SW480 (cell line): ENCODE results near the gene NEDD1.
A peak's percentile ranks its signal among the peaks of the same experiment; 100 is the strongest.

Experiments used
- DNase-seq: peaks from one replicate; pipeline ENCODE4 v3.0.0-alpha.2; 2016; ENCODE audit warnings: low spot score

NEDD1 gene

GRCh38 chr12:96901175-96901574, 5.9 kb upstream of the NEDD1 start:
- DNase-seq, result no peak

DNA sequence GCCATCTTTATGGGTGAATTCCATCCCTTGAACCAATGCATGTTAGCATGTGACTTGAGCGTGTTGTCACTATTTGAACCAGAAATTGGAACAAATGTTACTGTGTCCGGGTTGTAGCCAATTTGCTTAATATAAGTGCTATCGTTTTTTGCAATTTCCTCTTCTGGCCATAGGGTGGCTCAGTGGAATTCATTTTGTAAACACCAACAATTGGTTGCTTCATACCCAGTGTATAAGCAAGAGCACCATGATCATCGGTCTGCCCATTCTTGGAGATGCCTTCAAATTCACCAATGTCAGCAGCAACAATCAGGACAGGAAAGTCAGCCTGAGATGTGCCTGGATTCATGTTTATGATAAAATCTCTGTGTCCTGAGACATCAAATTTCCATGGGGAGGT, 5.0 kb upstream of the NEDD1 start:
- peak; percentile 7 for DNase-seq

GRCh38 chr12:96906498-96906848, 584 bp upstream of the NEDD1 start:
- no peak for DNase-seq

GRCh38 chr12:96907671-96908422, 790 bp downstream of the NEDD1 start:
- peak; percentile 18 for DNase-seq

DNA sequence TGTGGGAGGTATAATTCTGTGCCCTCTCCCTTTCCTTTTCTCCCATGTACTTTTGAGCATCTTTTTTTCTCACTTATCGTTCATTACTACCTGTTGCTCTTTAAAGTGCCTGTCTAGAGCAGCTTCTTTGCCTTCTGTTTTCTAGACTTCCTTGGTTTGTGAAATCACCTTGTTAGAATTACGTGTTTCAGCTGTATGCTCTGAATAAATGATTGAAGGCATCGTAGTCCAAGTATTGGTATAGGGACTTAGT, 1.3 kb downstream of the NEDD1 start:
- DNase-seq, result no peak

- DNase-seq, result no peak
Measured at GRCh38 chr12:96912261-96912660, 5.2 kb downstream of the NEDD1 start.

GRCh38 chr12:96912943-96913342, 5.9 kb downstream of the NEDD1 start:
- no peak for DNase-seq

- no peak for DNase-seq
Measured at GRCh38 chr12:96919510-96920210, 12.6 kb downstream of the NEDD1 start.

GRCh38 chr12:96948782-96949181, 41.7 kb downstream of the NEDD1 start:
- no peak for DNase-seq

GRCh38 chr12:96979532-96979931, 72.5 kb downstream of the NEDD1 start:
- DNase-seq, result no peak

DNA sequence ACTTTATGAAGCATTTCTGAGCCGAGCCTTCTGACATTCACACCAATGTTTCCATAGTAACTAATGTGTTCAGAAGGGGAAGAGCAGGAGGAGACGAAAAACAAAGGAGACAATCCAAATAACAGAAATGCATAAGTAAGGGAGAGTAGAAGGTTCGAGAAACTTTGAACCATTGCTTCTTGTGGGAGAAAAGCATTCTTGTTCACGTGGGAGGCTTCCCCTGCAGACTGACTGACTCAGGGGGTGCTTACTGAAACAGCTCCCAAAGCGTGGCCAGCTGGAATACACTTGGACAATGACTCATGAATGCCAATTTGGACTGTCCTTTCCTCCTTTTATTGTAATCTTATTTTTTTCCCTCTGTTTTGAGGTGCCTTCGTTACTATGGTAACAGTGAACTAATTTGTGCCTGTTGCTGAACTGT, 73.9 kb downstream of the NEDD1 start:
- DNase-seq, result no peak

DNA sequence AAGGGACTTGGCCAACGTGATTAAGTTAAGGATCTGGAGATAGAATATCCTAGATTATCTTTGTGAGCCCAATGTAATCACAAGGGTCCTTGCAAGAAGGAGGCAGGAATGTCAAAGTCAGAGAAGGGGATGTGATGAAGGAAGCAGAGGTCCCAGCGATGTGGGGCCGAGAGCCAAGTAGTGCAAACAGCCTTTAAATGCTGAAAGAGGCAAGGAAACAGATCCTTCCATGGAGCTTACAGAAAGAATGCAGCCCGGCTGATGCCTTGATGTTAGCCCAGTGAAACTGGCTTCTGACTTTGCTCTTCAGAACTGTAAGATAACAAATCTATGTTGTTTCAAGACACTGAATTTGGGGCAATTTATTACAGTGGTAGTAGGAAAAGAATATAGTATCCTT, 74.9 kb downstream of the NEDD1 start:
- no peak for DNase-seq

- no peak for DNase-seq
Measured at GRCh38 chr12:96982671-96983070, 75.6 kb downstream of the NEDD1 start.

DNA sequence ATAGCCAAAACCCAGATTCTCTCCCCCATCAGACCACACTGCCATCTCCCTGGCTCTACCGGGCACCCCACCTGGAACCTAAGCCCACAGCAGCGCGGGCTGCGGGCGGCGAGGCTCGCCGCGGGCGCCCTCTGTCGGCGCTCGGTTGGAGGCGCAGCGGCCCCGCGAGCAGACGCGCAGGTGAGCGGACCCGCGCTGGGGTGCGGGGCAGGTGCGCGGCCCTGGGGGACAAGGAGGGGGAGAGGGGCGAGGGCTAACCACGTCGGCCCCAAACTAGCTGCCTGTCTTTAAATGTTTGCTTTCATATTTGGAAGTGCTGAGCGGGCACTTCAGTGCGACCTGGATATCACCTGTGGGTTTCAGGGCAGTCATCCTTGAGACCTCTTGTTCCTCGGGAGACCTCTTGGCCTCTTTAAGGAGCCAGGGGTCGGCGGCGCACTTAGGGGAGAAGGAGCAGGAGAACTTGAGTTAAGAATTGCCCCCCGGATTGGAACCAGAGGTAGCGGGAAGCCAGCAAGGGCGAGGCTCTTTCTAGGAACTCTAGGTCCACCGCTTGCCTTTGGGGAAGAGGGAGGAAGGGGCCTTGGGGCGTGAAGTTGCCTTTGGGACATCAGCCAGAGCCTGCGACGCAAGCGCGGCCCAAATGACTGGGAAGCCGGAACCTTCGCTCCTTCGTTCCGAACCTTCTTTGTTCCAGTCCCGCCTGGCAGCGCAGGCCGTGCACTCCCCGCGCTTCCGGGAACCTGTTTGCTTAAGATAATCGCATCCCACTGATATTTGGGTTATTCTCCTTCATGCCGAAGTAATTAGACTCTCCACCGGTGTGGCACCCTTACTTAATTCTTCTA, 78.7 kb downstream of the NEDD1 start:
- no peak for DNase-seq

DNA sequence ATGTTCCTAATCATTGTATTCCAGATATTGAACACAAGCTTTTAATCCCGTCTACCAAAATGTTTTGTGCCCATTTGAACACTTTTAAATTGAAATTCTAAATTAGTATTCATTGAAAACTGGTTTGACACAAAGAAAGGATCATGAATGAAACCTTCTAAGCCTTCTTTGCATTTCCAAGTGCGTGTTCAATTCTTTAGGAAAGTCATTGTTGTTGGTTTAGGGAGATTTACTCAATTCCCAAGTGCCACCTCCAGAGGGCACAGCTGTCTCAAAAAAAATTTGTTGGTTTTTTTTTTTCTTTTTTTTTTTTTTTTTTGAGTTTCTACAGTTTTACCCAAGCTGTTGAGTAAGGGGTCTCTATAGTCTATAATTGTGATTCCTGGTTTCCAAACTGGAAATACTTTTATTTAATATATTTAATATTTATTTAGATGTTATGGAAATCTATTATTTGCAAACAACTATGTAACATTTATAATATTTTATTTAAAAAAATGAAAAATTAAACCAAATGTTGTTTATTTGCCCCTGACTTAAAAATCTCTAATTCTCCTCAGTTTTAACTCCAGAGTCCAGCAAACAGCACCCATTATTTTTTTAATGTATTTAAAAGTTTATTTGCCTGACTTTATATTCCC, 79.9 kb downstream of the NEDD1 start:
- DNase-seq, result peak; percentile 15

GRCh38 chr12:96988919-96989318, 81.9 kb downstream of the NEDD1 start:
- DNase-seq, result no peak

GRCh38 chr12:96989916-96990315, 82.9 kb downstream of the NEDD1 start:
- DNase-seq, result peak; percentile 46

- no peak for DNase-seq
Measured at GRCh38 chr12:96994900-96995299, 87.8 kb downstream of the NEDD1 start.

GRCh38 chr12:96995861-96996260, 88.8 kb downstream of the NEDD1 start:
- DNase-seq, result no peak

GRCh38 chr12:96997797-96998484, 90.9 kb downstream of the NEDD1 start:
- no peak for DNase-seq

DNA sequence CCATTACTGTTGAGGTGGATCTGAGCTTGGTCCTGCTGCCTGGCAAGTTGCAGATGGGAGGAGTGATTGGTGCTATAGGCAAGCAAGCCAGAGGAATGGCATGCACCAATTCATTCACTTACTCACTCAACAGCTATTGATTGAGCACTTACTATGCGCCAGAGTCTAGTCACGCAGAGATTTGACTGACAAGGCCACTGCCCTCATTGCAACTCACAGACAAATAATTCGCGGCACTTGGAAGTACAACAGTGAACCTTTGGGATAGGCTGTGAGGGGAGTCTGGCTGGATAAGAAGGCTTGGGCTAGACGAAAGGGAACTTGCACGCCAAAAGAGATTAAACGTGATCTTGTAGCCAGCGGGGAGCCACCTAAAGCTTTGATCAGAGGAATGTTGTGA, 96.2 kb downstream of the NEDD1 start:
- DNase-seq, result no peak
